Renal cortex interstitium (tissue), 15 donors: ENCODE results near the gene TBL3. TPM values are rescaled to one million over a fixed set of nuclear protein-coding genes. Genes with fewer than 3 reads are reported as not detected.
"Not testable (repeated sequence)": the region's sequence is repeated elsewhere in the genome, so short reads cannot be mapped to it uniquely, and the experiment has no call there.

Experiments
- DNase-seq, 11 donors: peaks; one replicate each; pipeline ENCODE4 v3.0.0-alpha.2; 2013; ENCODE audit warnings: low read depth in 9 of 11, low spot score in 4 of 11; ENCODE audit errors: extremely low read depth in 1 of 11
- long read RNA-seq, 16 experiments: transcript quantifications; one replicate each; lab custom pipeline, GENCODE V29; 2026
- polyA plus RNA-seq, 3 donors: library from polyadenylated mRNA; unstranded; fragments of 120-200 nt; gene quantifications; one replicate each; pipeline ENCODE4 v1.2.1, GENCODE V29; 2013; ENCODE audit not compliant: insufficient read length in 3 of 3

The TBL3 gene
- 10 to 100 TPM; 28.6 to 44.0 (median 41.6) TPM for polyA plus RNA-seq
- long read RNA-seq, donor 1, full-length matches to known transcripts: 3 of 3 reads
- long read RNA-seq, donor 1, partial matches to known transcripts: 0 of 3 reads
- long read RNA-seq, donor 1, other reads (novel, unspliced or antisense): 0 of 3 reads
- long read RNA-seq, donor 2, full-length matches to known transcripts: 1 of 1 reads
- long read RNA-seq, donor 2, partial matches to known transcripts: 0 of 1 reads
- long read RNA-seq, donor 2, other reads (novel, unspliced or antisense): 0 of 1 reads
- long read RNA-seq, donor 3, full-length matches to known transcripts: 6 of 6 reads
- long read RNA-seq, donor 3, partial matches to known transcripts: 0 of 6 reads
- long read RNA-seq, donor 3, other reads (novel, unspliced or antisense): 0 of 6 reads
- long read RNA-seq, donor 4, full-length matches to known transcripts: 5 of 5 reads
- long read RNA-seq, donor 4, partial matches to known transcripts: 0 of 5 reads
- long read RNA-seq, donor 4, other reads (novel, unspliced or antisense): 0 of 5 reads
- long read RNA-seq, donor 5: 0 reads
- long read RNA-seq, donor 6, full-length matches to known transcripts: 4 of 4 reads
- long read RNA-seq, donor 6, partial matches to known transcripts: 0 of 4 reads
- long read RNA-seq, donor 6, other reads (novel, unspliced or antisense): 0 of 4 reads
- long read RNA-seq, donor 7, full-length matches to known transcripts: 5 of 5 reads
- long read RNA-seq, donor 7, partial matches to known transcripts: 0 of 5 reads
- long read RNA-seq, donor 7, other reads (novel, unspliced or antisense): 0 of 5 reads
- long read RNA-seq, donor 8: 0 reads
- long read RNA-seq, donor 9, full-length matches to known transcripts: 3 of 3 reads
- long read RNA-seq, donor 9, partial matches to known transcripts: 0 of 3 reads
- long read RNA-seq, donor 9, other reads (novel, unspliced or antisense): 0 of 3 reads
- long read RNA-seq, donor 10, full-length matches to known transcripts: 4 of 4 reads
- long read RNA-seq, donor 10, partial matches to known transcripts: 0 of 4 reads
- long read RNA-seq, donor 10, other reads (novel, unspliced or antisense): 0 of 4 reads
- long read RNA-seq, donor 11, full-length matches to known transcripts: 4 of 4 reads
- long read RNA-seq, donor 11, partial matches to known transcripts: 0 of 4 reads
- long read RNA-seq, donor 11, other reads (novel, unspliced or antisense): 0 of 4 reads
- long read RNA-seq, donor 12, full-length matches to known transcripts: 3 of 3 reads
- long read RNA-seq, donor 12, partial matches to known transcripts: 0 of 3 reads
- long read RNA-seq, donor 12, other reads (novel, unspliced or antisense): 0 of 3 reads
- long read RNA-seq, donor 13: 0 reads
- long read RNA-seq, donor 14, full-length matches to known transcripts: 6 of 6 reads
- long read RNA-seq, donor 14, partial matches to known transcripts: 0 of 6 reads
- long read RNA-seq, donor 14, other reads (novel, unspliced or antisense): 0 of 6 reads
- long read RNA-seq, donor 15, full-length matches to known transcripts: 3 of 3 reads
- long read RNA-seq, donor 15, partial matches to known transcripts: 0 of 3 reads
- long read RNA-seq, donor 15, other reads (novel, unspliced or antisense): 0 of 3 reads
- long read RNA-seq, donor 16, full-length matches to known transcripts: 25 of 25 reads
- long read RNA-seq, donor 16, partial matches to known transcripts: 0 of 25 reads
- long read RNA-seq, donor 16, other reads (novel, unspliced or antisense): 0 of 25 reads

GRCh38 chr16:1971796-1972489, at the start of gene TBL3:
TSS of gene TBL3 (plus strand) at chr16:1972053. CDS start at chr16:1972165, 112 bp downstream.
- DNase-seq: peak; percentile 83 to 93 (median 90)

GRCh38 chr16:1922357-1922756, 49.5 kb upstream of the TBL3 start:
- DNase-seq: no peak

GRCh38 chr16:1923299-1924034, 48.4 kb upstream of the TBL3 start:
- no peak for DNase-seq

GRCh38 chr16:1924095-1924494, 47.8 kb upstream of the TBL3 start:
- no peak for DNase-seq

GRCh38 chr16:1926271-1926670, 45.6 kb upstream of the TBL3 start:
- DNase-seq: no peak

GRCh38 chr16:1929105-1929504, 42.7 kb upstream of the TBL3 start:
- DNase-seq: no peak

GRCh38 chr16:1929578-1930337, 42.1 kb upstream of the TBL3 start:
- peak; percentile 59 to 86 (median 75) for DNase-seq

GRCh38 chr16:1930338-1930720, 41.5 kb upstream of the TBL3 start:
- DNase-seq: no peak

GRCh38 chr16:1932050-1933028, 39.5 kb upstream of the TBL3 start:
- DNase-seq: no peak

GRCh38 chr16:1933097-1933661, 38.7 kb upstream of the TBL3 start:
- no peak for DNase-seq

GRCh38 chr16:1936945-1937479, 34.8 kb upstream of the TBL3 start:
- DNase-seq: no peak

GRCh38 chr16:1938316-1938715, 33.5 kb upstream of the TBL3 start:
- DNase-seq: no peak

GRCh38 chr16:1938910-1939309, 32.9 kb upstream of the TBL3 start:
- DNase-seq: no peak

- DNase-seq: not testable (repeated sequence)
Measured at GRCh38 chr16:1939833-1940232, 32.0 kb upstream of the TBL3 start.
